GM18868 (cell line): ENCODE data around the gene LITAFD.

Experiments used
- ATAC-seq: cut with Tn5 transposase; IDR thresholded peaks from one replicate; pipeline ENCODE4 v1.9.1; 2021; ENCODE audit warnings: mild to moderate bottlenecking, moderate library complexity; ENCODE audit not compliant: unreplicated experiment

Gene LITAFD

DNA sequence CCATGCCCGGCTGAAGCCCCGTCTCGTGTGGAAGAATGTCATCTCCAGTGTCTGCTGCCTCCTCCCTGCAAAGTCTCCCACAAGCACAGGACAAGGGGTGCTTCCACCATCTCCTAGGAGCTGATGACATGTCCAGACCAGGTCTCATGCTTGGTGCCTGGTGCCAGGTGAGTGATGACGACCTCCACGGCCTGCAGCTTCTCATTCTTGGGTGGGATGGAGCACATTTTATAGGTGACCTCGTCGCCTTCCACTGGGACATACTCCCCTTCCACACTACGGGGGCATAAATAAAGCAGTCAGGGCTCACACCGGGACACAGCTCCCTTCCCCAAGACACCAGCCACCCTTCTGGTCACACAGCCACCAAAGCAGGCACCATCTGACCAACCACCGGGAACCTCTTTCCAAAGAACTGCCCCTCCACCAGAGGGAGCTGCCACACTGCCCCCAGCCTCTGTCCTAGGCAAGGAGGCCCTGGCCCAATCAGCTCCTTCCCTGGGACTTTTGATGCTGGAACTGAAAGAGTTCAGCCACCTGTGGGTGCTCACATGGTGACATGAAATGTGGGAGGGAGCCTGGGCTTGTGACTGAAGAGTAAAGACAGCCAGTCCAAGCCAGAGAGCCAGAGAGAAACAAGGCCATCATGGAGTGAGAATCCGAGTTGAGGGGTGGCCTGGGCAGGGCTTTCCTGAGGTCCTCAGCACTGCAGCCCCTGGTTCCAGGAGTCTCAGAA lies 26.9 kb upstream of the LITAFD start:
- no peak for ATAC-seq

DNA sequence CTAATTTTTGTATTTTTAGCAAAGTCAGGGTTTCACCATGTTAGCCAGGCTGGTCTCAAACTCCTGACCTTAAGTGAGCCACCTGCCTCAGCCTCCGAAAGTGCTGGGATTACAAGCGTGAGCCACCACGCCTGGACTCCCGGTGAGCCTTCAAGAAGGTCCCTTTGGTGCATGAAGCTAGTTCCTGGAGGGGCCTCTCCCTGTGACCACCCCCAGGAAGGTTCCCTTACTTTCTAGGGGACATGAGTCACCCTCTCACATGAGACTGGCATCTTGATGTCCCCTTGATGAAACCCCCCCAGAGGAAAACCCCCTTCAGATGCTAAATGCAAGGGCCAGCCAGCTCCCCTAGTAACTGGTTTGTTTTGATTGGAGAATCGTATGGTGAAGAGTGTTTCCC lies 26.2 kb upstream of the LITAFD start:
- no peak for ATAC-seq

DNA sequence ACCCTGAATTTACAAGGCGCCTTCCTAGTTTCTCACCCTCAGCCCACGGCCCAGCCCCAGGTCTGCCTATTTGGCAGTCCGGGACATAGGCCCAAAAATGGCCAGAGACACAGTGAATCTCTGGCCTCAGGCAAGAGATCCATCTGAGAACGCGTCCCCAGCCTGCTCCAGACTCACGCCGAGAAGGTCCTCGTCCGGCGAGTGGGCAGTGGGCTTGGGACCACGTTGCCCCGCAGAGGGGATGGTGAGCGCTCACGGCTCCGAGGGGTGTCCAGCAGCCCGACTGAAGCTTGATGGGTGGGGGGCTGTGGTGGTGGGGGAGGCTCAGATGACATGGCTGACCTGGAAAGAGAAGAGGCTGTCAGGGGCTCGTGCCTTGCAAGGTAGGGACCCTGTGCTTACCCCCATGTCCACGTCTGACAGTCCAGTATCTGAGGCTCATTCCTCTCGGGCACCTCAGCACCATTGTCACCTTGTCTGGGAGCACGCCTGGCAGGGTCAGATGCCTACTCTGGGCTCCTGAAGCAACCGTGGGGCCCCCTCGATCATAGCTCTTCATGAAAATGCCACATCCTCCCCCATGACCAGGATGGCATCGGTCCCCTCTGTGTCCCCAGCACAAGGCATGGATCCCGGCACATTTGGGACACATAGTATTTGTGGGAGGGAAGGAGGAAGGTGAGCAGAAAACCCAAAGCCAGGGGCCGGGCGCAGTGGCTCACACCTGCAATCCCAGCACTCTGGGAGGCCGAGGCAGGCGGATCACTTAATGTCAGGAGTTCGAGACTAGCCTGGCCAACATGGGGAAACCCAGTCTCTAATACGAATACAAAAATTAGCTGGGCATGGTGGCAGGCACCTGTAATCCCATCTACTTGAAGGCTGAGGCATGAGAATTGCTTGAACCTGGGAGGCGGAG lies 22.9 kb upstream of the LITAFD start:
- no peak for ATAC-seq

DNA sequence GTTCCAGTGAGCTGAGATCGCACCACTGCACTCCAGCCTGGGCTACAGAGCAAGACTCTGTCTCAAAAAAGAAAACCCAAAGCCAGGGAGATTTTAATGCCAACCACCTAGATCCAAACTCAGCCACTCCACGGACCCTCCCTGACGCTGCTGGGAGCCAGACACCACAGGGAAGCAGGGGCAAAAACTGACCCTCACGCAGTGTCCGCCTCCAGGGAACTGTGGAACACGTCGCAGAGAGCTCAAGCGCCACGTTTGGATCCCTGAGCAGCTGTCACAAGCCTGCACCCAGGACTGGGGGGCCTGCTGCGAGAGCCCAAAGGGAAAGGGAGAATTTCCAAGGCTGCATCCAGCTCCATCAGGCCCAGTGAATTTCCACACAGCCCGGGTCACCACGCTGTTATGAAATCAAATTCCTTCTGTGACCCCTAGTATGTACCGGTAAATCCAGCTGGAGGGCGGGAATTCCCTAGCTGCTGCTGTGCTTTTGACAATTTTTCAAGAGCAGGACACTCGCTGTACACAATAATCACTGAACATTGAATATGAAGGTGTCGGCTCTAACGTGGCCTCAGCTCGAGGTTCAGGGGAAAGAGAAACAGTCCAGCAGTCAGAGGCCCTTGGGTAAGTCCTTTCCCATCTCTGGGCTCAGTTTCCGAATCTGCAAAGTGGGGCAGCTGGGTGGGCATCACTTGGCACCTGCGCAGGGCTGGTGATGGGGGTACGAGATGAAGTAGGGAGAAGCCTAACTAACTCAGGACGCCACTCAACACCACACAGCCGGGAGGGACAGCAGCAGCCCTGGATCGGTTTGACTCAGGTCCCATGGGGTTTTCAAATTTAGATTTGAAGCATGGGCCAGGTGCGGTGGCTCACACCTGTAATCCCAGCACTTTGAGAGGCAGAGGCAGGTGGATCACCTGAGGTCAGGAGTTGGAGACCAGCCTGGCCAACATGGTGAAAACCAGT lies 22.0 kb upstream of the LITAFD start:
- no peak for ATAC-seq

DNA sequence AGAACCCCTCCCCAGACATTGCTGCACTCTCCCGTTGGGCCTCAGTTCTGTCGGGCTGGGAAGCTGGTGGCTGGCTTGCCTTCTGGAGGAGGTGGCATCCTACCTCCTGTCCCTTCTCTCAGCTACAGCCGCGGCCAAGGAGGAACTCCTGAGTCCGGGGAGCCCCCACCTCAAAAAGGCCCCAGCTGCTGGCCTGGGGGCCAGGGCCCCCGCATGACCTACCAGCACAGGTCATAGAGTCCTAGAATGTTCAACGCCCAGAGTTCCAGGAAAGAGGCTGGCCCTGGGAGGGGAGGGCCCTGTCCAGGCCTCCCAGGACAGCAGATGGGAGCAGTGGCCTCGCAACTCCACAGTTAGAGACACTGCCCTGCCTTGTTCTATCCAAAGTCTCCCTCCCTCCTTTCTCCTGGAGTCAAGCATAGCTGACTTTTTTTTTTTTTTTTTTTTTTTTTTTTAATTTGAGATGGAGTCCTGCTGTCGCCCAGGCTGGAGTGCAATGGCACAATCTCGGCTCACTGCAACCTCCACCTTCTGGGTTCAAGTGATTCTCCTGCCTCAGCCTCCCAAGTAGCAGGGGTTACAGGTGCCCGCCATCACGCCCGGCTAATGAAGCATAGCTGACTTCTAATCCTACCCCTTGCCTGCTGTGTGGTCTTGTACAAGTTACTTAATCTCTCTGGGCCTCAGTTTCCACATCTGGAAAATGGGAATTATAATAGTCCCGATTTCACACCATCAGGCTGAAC lies 20.4 kb upstream of the LITAFD start:
- no peak for ATAC-seq

DNA sequence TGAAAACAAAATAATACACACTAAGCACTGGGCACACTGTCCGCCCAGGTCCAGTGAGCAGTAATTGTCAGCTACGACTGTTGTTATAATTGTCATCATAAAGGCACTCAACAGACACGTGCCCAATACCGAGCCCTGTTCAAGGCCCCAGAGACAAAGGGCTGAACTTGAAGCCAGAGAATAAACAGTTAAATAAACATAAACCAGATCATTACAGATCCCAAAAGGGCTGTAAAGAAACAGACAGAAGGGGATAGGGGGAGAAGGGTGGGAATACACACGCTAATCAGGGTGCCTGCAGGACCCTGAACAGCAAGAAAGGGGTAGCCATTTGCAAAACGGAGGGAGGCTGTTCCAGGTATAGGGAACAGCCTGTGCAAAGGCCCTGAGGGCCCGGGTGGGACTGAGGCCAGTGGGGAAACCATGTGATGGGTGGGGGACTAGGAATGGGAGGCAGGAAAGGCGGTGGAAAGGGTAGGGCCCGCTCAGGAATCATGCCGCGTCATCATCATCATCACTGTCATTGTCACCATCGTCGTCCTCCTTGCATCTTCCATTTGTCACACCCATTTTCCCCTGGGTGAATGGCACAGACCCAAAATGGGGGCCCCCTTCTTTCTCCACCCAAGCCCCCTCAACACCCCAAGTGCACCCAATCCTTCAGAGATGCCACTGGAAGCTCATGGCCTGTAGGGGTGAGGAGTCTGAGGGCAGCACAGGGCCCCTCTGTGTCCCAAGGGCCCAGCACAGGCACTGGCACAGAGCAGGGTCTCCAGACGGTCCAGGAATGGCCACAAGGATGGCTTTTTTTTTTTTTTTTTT lies 19.6 kb upstream of the LITAFD start:
- no peak for ATAC-seq

DNA sequence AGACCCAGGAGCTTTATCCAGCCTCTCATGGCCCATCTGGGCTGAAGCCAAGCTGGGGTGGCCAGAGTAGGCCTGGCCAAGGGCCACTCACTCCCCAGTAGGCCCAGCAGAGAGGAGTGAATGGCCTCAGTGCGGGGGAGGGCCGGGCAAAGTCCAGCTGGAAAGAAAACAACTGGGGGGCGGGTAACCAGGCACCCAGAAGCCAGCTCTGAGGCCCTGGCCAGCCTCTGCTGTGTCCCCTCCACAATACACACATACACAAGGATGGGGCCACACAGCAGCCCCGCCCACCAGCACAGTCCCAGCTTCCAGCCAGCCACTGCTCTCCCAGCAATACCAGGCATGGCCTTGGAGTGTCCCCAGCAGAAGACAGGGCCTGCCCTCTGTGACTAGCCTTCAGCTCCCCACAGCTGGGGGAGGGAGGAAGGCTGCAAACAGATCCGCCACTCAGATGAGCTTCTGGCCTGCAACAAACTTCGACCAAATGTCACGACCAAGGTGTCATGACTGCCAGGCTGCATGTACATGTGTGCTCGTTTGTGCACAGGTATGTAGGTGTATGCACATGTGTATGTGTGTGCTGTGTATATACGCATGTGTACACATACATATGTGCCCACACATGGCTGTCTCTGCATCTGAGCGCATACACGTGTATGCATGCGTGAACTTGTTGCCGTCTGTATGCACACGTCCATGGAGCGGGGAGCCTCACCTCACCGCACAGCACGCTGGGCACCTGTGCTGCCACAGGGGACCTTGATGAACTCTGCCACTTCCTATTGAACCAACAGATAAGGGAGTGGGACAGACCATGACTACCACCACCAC lies 18.3 kb upstream of the LITAFD start:
- no peak for ATAC-seq

DNA sequence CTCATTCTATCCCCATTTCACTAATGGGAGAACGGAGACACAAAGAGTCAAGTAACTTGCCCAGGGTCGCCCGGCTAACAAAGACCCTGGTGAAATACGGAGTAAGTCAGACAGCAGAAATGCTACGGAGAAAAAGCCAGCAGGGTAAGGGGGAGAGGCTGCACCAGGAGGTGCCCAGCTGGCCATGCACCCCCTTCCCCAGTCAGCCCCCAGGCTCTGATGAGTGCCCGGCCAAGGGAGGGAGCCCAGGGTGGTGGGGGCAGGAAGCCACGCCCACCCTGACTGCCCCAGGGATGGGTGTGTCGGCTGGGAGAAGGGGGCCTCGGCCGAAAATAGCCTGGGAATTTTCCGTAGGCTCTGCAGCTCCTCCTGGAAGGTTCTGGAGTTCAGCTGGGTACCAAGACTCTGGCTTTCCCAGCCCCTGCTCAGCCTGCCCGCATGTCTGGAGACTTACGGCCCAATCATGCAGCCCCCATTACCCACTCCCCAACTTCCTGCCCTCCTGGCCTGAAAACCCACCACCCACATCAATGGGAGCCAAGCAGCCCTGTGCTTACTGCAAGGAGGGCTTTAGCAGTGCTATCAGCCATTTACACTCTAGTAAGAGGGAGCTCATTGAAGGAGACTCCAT lies 17.6 kb upstream of the LITAFD start:
- ATAC-seq: no peak

DNA sequence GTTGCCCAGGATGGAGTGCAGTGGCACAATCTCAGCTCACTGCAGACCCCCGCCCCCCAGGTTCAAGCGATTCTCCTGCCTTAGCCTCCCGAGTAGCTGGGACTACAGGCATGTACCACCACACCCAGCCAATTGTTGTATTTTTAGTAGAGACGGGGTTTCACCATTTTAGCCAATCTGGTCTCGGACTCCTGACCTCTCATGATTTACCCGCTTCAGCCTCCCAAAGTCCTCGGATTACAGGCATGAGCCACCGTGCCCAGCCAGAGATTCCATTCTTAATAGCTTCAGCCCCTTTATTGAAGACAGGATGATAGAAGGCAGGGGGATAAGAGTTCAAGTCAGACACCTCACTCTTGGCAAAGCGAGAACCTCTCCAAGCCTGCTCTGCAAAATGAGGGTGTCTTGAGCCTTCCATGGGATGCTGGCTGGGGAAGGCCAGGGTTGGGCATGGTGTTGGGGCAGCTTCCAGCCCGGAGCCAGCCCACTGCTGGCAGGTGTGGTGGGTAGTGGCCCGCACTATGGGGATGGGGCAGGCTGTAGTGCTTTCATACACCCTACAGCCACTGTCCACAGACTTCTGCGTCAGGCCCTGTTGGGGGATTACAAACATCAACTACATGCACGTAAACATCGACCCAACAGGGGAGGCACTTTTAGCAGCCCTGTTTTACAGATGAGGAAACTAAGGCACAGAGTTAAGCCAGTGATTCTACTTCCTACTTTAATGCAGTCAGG lies 16.8 kb upstream of the LITAFD start:
- ATAC-seq: no peak

DNA sequence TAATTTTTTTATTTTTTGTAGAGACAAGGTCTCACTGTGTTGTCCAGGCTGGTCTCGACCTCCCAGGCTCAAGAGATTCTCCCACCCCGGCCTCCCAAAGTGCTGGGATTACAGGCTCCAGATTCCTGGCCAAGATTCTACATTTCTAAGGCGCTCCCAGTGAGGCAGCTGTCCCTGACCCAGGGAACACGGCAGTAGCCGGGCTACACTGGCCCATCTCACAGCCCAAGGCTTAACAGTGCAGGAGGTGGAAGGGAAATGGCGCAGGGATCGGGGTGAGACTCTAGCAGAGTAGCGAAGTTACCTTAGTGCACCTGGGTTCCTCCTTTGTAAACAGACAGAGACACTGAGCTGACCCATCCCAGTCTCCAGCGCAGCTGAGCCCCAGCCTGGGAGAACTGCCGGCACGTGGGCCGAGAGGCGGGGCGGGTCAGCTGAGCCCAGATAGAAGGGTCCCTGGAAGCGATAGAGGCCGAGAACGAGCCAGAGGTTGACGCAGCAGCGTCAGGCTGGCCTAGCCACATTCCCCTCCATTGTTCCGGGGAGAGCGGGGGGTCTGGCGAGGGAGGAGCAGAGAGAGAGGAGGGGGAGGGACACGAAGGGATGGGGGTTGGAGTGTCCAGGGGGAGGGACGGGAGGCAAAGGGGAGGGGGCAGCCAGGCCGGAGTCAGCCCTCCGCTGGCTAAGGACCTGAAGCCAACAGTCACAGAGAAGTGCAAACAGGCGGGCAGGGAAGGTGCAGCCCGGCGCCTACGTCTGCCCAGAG lies 15.8 kb upstream of the LITAFD start:
- ATAC-seq: no peak

DNA sequence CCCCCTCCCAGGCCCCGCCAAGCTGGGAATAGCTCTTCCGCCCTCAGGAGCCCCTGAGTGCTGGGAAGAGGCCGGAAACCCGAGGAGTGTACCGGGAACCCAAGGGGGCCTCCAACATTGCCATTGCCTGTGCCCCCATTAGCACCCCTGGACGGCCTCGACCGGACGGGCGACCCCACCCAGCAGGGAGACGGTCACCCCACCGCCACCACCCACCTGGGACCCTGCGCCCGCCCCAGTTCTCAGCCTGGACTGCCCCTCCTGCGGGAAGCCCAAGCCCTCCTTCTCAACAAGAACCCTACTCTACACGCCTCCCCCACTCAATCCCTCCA lies 15.3 kb upstream of the LITAFD start:
- no peak for ATAC-seq

DNA sequence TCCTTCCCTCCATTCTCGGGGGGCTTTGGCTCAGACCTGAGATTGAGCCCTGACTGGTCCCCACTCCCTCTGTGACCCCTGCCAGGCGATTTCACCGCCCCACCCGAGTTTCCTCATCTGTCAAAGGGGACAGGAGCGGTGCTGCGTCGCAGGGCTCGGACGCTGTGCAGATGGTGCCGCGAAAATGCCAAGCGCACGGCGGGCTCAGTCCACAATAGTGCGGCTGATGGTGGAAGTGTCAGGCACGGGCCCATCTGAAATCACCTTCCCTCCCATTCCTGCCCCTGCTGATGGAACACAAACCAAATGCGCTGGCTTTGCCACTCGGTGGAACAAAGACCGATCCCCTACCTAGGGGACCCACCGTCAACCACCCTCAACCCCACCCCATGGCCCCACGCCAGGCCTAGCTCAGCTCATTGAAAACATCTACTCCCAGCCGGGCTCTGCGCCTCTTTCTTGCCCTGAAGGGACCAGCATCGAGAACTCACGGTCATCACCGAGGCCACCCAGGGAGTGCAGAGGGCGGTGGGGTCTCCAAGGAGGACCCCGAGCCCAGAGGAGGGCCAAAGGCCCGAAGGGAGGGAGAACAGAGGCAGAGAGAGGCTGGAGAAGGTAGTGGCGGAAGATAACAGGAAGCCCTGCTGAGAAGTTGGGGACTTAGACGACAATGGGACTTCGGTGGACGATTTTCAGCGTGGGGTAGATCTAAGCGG lies 14.8 kb upstream of the LITAFD start:
- no peak for ATAC-seq

DNA sequence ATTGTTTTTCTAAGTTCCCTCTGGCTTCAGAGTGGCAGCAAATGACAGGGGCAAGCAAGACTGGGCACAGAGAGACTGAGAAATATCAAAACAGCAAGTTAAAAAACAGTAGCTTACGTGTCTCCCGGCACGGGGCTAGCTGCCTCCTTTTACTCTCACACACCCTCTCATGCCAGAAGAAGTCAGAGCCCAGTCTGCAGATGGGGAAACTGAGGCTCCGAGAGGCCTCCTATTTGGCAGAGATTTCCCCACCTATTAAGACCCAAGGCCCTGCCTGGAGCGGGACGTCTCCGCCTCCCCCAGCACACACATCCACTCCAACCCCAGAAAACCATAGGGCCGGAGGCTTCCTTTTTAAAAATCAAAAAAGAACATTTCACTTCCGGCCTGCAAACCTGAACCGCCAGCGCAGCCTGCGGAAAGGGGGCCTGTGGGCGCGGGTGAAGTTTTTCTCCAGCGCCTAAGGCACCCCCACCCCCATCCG lies 14.2 kb upstream of the LITAFD start:
- ATAC-seq: no peak

DNA sequence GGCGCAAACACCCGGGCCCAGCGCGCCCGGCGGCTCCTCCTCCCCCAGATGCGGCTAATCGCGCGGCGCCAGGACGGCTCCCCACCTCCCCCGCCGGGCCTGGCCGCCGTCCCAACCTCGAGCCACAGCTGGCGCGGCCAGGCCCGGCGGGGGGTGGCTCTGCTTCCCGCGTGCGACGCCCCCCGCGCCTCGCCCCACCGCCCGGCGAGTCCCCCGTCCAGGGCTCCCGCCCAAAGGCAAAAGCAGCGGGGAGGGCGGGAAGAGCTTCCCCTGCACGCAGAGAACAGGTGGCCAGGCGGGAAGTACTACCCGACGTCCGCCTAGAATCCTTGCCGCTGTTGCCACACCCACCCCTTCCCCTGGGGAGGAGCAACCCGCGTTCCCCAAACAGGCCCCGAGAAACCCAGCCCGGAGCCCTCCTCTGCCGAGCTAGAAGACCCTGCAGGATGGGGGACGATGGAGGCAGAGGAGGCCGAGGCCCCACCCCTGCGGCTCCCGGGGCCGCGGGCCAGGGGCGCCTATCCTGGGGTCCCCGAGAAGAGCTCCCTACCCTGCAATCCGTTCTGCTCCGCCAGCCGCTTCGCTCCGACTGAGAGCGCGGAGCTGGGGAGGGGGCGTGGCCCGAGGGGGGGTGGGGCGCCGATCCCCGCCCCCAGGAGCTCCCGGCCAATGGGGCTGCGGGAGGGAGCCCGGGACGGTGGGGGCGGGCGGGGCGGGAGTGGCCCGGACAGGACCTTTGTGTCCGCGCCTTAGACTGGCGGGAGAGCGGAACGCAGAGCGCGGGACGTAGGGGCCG lies 13.5 kb upstream of the LITAFD start, which contains the start of gene CARHSP1:
TSS of gene CARHSP1 (minus strand) at position 591 of the 796 bp plus-strand sequence. CDS start 9,678 bp downstream, outside the sequence.
- peak; percentile 64 for ATAC-seq
